GM18502 (cell line): ENCODE data around the gene VGLL4.
"Not testable (repeated sequence)": the region's sequence is repeated elsewhere in the genome, so short reads cannot be mapped to it uniquely, and the experiment has no call there.

Experiments used
- ATAC-seq: cut with Tn5 transposase; IDR thresholded peaks from one replicate; pipeline ENCODE4 v1.9.1; 2021; ENCODE audit warnings: mild to moderate bottlenecking; ENCODE audit not compliant: unreplicated experiment, poor library complexity

Gene VGLL4

GRCh38 chr3:11514191-11514821, 129.4 kb downstream of the VGLL4 start:
- ATAC-seq = no peak

GRCh38 chr3:11513817-11514135, 129.9 kb downstream of the VGLL4 start:
- ATAC-seq = no peak

GRCh38 chr3:11513125-11513816, 130.4 kb downstream of the VGLL4 start:
- not testable (repeated sequence) for ATAC-seq

GRCh38 chr3:11511606-11512005, 132.1 kb downstream of the VGLL4 start:
- ATAC-seq = not testable (repeated sequence)

GRCh38 chr3:11510356-11510755, 133.4 kb downstream of the VGLL4 start:
- no peak for ATAC-seq

- ATAC-seq = no peak
These were observed 133.7 kb downstream of the VGLL4 start for GRCh38 chr3:11510001-11510340.

GRCh38 chr3:11509173-11510000, 134.3 kb downstream of the VGLL4 start:
- ATAC-seq = no peak

- no peak for ATAC-seq
These were observed 135.2 kb downstream of the VGLL4 start for GRCh38 chr3:11508346-11509172.

GRCh38 chr3:11507719-11508118, 136.0 kb downstream of the VGLL4 start:
- ATAC-seq = no peak
